Stimulated activated CD4-positive, alpha-beta T cell treated with anti-CD3 and anti-CD28 coated beads, Interleukin-1b, Interleukin-23, amount 100 ng/mL, for 24 hours (primary cell): ENCODE measurements around the gene SGSH.
"Not testable (repeated sequence)": the region's sequence is repeated elsewhere in the genome, so short reads cannot be mapped to it uniquely, and the experiment has no call there.

ENCODE experiments used
- DNase-seq, 4 experiments: peaks; one replicate each; pipeline ENCODE4 v3.0.0-alpha.2; 2020; ENCODE audit warnings: low read depth in 4 of 4, low spot score in 1 of 4

Gene SGSH

GRCh38 chr17:80212109-80212508 lies 8.0 kb downstream of the SGSH start:
- no peak for DNase-seq

DNA sequence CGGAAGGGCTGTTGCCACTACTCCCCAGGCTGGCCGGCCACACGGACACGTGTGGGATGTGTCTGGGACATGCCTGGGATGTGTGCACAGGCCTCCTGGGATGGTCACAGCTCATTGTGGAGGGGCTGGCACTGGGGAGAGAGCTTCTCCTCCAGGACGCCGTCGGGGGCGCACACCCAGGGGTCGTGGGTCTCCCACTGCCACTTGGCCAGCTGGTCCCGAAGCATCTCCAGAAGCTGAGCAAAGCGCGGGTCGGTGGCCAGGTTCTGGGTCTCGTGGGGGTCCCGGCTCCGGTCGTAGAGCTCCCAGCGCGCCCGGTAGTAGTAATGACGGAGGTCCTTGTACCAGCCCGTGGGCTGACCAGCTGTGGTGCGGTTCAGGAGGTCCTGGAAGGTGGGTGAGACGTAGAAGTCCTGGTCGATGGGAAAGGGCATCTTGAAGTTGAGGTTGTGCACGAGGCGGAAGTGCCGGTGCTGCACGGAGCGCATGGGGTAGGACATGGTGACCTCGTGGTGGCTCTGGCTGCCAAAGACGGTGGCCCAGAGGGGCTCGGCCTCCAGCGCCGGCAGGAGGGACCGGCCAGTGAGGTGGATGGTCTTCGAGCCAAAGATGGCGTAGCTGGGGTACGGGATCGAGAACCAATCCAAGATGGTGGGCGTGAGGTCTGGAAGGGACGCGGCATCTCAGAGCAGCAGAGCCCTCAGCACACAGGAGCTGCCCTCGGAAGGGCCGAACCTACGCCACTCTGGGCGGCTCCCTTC lies 9.6 kb downstream of the SGSH start:
- no peak for DNase-seq

DNA sequence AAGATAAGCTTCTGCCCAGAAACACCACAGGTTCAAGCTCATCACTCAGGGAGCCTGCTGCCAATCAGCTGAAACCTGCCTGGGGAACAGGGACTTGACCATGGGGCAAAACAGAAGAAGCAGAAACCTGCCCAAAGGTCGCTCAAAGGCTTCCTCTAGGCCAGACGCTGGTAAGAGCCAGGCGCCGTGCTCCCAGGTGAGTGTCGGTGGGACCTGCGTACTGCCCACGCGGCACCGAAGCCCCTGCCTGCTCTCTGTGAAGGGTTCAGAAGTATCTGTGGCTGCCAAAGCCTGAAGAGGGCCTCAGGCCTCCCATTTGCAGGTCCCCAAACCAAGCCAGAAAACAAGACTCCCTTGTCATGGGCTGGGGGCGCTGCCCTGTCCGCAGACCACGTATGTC lies 10.4 kb downstream of the SGSH start:
- no peak for DNase-seq

DNA sequence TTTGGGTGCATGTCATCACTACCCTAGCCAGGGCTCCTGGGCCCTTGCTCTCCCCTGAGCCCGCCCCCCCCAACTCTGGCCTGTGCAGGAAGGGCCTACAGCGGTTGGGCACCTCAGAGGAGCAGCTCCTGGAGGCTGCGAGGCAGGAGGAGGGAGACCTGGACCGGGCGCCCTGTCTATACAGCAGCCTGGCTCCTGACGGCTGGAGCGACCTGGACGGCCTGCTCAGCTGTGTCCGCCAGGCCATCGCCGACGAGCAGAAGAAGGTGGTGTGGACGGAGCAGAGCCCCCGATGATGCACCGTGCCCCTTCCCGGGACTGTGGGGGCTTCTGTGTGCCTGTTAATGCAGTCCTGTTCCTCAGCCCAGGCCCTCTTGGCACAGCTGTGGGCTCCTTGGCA lies 12.1 kb downstream of the SGSH start:
- DNase-seq, result no peak

- no peak for DNase-seq
Observed at GRCh38 chr17:80205811-80206210, 14.3 kb downstream of the SGSH start.

- no peak for DNase-seq
Observed at GRCh38 chr17:80204626-80205468, 15.3 kb downstream of the SGSH start.

DNA sequence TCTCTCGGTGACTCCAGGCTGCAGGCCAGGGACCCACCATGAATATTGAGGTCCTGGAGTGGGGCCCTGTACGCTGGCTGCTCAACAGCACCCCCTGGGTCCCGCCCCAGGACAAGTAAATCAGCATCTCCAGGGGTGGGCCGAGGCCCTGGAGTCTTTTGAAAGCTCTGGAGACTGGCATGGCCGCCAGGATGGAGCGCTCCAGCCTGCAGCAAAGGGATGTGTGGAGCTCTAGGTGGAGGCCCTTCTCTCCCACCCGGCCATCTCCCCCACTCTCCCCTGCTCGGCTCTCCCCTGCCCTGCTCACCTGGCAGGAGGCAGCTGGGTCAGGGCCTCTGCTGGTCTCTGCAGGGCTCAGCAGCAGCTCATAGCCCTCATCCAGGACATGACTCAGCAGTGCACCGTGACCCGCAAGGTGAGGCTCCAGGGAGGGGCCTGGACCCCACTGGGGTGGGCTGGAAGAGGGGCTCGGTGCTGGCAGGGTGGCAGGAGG lies 16.6 kb downstream of the SGSH start:
- DNase-seq, result no peak

- DNase-seq, result no peak
Observed at GRCh38 chr17:80202197-80202596, 17.9 kb downstream of the SGSH start.

GRCh38 chr17:80201446-80201845 lies 18.7 kb downstream of the SGSH start:
- no peak for DNase-seq

DNA sequence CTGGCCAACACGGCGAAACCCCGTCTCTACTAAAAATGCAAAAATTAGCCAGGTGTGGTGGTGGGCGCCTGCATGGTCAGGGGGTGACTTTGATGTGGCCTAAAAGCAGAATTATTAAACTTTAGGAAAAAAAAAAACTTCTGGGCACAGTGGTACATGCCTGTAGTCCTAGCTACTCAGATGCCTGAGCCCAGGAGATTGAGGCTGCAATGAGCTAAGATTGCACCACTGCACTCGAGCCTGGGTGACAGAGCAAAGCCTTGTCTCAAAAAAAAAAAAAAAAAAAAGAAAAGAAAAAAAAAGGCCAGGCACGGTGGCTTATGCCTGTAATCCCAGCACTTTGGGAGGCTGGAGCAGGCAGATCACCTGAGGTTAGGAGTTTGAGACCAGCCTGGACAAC lies 20.8 kb downstream of the SGSH start:
- not testable (repeated sequence) for DNase-seq

DNA sequence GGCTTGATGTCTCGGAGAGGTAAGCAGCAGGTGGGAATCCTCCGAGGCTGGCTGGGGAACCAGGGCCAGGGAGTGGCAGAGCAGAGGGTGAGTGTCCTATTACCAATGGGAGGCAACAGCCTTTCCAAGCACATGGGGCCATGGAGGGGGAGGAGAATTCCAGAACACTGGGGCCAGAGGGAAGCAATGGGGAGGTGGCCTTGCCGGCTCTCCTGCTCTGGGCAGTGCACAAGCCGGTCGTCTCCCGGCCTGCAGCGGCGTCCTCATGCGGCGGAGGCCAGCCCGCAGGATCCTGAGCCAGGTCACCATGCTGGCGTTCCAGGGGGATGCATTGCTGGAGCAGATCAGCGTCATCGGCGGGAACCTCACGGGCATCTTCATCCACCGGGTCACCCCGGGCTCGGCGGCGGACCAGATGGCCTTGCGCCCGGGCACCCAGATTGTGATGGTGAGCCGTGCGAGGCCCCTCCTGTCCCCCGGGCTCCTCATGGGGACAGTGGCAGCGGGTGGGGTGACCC lies 21.9 kb downstream of the SGSH start:
- DNase-seq, result no peak

DNA sequence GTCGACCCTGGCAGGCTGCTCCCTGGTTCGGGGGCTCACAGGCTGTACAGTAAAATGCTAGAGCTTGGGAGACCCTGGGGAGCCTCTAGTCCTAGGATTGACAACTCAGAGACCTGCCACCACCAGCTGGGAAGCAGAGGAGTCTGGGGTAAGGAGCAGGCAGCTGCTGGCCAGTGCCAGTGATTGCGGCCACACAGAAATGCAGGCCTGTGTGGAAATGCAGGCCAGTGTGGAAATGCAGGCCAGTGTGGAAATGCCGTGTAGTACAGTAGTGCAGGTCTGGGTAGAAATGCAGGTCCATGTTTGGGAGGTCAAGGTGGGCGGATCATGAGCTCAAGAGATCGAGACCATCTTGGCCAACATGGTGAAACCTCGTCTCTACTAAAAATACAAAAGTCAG lies 23.5 kb downstream of the SGSH start:
- no peak for DNase-seq

DNA sequence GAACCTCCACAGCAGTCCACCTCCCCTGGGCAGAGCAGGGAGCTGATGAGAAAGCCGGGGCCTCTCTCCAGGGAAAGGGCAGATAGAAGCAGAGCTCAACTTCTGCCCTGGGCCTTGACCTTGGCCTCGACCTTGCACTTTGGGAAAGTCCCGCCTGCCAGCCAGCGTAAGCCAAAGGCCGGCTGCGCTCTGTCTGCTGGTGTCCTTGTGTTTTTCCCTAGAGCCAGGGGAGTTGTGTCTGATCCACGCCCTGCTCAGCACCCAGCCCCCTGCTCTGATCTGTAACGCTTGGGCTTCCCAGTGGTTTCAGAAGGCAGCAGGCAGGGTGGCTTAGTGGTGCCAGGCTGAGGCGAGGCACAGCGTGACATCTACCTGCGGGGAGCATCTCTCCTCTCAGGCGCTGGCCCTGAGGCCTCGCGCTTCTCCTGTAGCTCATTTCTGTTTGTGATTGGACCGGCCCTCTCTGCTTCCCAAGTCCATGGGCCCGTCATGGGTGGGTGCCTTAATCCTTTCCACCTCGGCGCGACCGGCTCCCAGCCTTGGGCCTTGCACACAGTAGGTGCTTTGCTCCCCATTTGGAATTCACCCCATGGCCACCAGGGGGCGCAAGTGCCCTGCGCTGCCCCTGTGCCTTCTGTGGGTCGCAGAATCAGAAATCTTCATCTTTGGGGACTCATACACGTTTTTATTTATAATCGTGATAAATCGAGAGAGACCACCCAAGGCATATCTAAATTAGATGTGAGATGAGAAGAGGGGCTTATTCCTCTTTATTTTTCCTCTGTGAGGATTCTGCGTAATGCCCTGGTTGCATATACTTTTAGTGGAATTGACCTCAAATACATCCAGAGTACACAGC lies 24.2 kb downstream of the SGSH start:
- peak; percentile 28 to 42 (median 34) for DNase-seq

DNA sequence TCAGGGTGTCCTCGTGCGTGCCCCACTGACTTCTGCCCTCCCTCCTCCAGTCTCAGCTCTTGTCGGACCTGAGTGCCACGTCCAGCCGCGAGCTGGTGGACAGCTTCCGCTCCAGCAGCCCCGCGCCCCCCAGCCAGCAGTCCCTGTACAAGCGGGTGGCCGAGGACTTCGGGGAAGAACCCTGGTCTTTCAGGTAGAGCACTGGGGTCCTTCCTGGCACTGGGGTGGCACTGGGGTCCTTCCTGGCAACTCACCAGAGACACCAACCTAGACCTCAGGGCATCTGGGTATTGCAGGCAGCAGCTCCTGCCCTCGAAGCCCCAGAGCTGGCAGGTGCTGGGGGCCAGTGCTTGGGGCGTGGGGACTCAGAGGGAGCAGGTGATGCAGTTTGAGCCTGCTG lies 25.0 kb downstream of the SGSH start:
- no peak for DNase-seq

GRCh38 chr17:80191865-80192661 lies 28.1 kb downstream of the SGSH start:
- no peak for DNase-seq

GRCh38 chr17:80191192-80191591 lies 28.9 kb downstream of the SGSH start:
- DNase-seq, result no peak

DNA sequence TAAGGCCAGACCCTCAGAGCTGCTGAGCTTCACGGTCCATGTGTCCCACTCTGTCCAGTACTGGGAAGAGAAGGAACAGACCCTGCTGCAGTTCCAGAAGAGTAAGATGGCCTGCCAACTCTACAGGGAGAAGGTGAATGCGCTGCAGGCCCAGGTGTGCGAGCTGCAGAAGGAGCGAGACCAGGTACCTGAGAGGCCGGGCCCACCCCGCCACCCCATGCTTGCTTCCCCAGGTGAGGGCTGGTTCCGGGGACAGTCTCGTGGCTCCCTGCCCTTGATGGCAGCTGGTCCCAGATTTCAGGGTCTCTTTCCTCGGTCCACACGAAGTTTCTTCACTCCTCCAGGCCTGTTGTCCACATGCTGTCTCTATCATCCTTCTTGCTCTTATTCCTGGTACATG lies 29.4 kb downstream of the SGSH start:
- no peak for DNase-seq

DNA sequence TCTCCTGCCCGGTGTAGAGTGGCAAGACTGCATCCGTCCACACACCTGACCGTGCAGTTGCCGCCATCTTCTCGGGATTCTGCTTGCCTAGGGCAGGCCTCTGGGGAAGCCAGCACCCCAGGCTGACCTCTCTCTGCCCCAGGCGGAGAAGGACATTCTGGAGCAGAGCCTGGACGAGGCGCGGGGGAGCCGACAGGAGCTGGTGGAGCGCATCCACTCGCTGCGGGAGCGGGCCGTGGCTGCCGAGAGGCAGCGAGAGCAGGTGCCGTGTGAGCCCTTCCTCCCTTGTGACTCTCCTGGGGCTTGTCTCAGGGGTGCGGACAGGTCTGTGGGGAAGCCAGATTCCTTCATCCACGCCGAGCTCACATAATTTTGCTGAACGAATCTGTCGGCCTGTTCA lies 30.5 kb downstream of the SGSH start:
- no peak for DNase-seq

DNA sequence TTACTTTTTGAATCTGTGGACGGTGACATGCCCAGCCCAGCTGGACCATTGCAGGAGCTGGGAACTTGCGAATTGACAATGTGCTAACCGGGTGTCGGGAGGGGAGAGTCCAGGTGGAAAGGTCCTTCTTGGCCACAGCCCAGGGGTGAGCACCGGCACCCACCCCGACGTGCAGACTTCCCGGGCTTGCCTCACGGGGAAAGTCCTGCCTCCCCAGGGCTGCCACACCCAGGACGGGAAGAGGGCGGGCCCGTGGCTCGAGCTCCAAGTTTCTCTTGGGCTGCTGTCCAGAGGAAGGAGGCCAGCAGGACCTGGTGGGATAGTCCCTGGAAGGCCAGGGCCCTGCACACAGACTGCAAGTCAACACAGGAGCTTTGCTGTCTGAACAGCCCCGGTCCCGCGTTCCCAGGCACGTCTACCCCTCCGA lies 32.6 kb downstream of the SGSH start:
- DNase-seq, result no peak

DNA sequence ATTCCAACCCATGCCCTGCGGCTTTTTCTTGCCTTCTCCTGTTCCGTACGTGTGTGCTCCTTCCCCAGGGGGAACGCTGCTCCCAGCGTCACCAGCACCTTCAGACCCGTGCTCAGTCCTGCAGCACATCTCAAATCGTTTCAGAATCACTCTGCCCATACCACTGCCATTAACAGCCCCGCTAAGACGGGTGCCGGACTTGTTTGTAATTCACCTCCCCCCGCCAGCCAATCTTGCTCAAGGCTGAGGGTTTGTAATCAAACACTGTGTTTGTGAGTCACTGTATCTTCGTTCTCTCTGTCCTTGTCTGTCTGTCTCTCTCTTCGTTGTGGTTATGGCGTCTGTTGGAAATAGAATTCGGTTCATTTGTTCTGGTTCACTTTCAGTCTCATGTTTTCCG lies 33.0 kb downstream of the SGSH start:
- no peak for DNase-seq
